Stomach (tissue), 4 donors: ENCODE measurements around the gene ARHGAP32.

ENCODE experiments used
- CTCF ChIP-seq, 7 experiments: fragments of 450-650 bp in 4 of 7; fragments of 200-600 bp in 3 of 7; sonication (generic) in 3 of 7; IDR thresholded peaks; one replicate each; pipeline ENCODE4 v1.5.1; 2016 to 2019; ENCODE audit warnings: antibody characterized with exemption in 7 of 7, control low read depth in 2 of 7, mild to moderate bottlenecking in 1 of 7
- POLR2A ChIP-seq, 4 donors: fragments of 450-650 bp; IDR thresholded peaks; one replicate each; pipeline ENCODE4 v1.6.1; 2016; ENCODE audit warnings: antibody characterized with exemption in 4 of 4, control low read depth in 2 of 4, mild to moderate bottlenecking in 1 of 4, moderate library complexity in 1 of 4

DNA sequence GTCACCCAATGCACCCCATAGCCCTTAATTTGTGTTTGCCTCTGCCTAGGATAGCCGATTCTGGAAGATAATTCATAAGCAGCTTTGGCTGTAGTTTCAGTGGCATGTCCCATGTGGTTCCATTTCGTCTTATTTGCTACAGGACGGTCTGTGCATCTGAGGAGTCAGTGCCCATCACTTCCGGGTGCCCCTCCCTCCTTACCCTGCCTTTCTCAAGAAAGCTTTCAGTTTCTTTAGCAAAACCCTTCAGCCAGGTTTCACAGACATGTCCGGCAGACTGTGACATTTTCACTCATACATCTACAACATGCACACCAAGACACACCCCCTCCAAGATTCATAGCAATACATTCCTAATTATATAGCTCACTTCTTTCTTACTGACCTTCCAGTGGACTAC is 263.7 kb downstream of the ARHGAP32 start:
- TF ChIP-seq CTCF (IDR thresholded peaks at IDR 0.05) = no peak
- TF ChIP-seq POLR2A (IDR thresholded peaks at IDR 0.05) = no peak
